Measurements from ENCODE around the gene STAB2.

The STAB2 gene

DNA sequence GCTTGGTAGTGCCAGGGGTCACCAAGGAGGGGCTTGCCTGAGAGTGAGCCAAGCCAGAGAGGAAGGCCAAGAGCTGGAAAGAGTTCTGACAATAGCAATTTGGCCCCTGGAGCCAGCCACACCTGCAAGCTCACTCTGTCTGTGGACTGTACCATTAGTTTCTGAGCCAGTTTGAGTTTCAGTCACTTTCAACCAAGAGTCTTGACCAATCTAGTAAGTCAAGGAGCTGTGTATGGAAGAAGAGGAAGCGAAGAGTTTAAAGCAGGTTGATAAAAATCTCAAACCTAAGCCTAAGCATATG, 215.5 kb downstream of the STAB2 start:
- H3K4me1 ChIP-seq (ENCODE audit: low read length) = peaks cover 16% of the 10 kb centered on the region
- H3K79me2 ChIP-seq (ENCODE audit: low read length) = no peaks in the 10 kb centered on the region
- H3K9ac ChIP-seq (ENCODE audit: low read length) = no peak overlapping the region
- no peaks in the 10 kb centered on the region for H3K9me2 ChIP-seq (replicated peaks; ENCODE audit: insufficient read depth, low read length)
- DNase-seq = no peak
- no peak overlapping the region for H3K4me2 ChIP-seq (ENCODE audit: low read depth, low read length)
- no peaks in the 10 kb centered on the region; the same call in 1 of the 2 replicates for H3K36me3 ChIP-seq (replicated peaks; ENCODE audit: insufficient read depth, low read length)
- H2AFZ ChIP-seq (ENCODE audit: low read length) = no peak overlapping the region
- no peak overlapping the region for H3K4me3 ChIP-seq (ENCODE audit: low read length)
- no peaks in the 10 kb centered on the region for H3K27me3 ChIP-seq (replicated peaks; ENCODE audit: insufficient read depth, low read length)
- TF ChIP-seq EZH2 (optimal IDR thresholded peaks at IDR 0.05; ENCODE audit: low read depth, low read length) (no peak), EZH2phosphoT487 (IDR thresholded peaks at IDR 0.05; ENCODE audit: low read length) (no peak)
- TF ChIP-seq, protein P1, sequence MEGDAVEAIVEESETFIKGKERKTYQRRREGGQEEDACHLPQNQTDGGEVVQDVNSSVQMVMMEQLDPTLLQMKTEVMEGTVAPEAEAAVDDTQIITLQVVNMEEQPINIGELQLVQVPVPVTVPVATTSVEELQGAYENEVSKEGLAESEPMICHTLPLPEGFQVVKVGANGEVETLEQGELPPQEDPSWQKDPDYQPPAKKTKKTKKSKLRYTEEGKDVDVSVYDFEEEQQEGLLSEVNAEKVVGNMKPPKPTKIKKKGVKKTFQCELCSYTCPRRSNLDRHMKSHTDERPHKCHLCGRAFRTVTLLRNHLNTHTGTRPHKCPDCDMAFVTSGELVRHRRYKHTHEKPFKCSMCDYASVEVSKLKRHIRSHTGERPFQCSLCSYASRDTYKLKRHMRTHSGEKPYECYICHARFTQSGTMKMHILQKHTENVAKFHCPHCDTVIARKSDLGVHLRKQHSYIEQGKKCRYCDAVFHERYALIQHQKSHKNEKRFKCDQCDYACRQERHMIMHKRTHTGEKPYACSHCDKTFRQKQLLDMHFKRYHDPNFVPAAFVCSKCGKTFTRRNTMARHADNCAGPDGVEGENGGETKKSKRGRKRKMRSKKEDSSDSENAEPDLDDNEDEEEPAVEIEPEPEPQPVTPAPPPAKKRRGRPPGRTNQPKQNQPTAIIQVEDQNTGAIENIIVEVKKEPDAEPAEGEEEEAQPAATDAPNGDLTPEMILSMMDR (IDR thresholded peaks at IDR 0.05; ENCODE audit: low read length) = no peak
- no peak overlapping the region for H3K27ac ChIP-seq (ENCODE audit: low read length)
- H4K20me1 ChIP-seq (ENCODE audit: insufficient read depth, low read length) = no peaks in the 10 kb centered on the region
- H3F3A ChIP-seq (ENCODE audit: insufficient read depth, low read length) = no peaks in the 10 kb centered on the region
- no peaks in the 10 kb centered on the region for H3K9me3 ChIP-seq (replicated peaks; ENCODE audit: insufficient read depth, low read length)

DNA sequence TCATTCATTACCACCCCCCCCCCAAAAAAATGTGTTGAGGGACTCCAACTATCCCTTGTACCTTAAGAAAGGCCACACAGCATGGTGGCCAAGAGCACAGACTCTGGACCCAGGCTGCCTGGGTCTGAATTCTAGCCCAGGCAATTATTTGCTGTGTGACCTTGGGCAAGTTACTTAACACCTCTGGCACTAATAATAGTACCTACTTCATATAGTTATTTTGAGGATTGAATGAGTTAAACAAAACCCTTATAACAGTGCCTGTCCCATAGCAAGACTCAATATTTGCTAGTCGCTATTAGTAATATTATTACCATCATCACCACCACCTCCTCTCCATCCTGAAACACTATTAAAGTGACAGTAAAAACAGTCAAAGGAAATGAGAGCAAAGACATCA, 216.8 kb downstream of the STAB2 start:
- Histone ChIP-seq H3F3A (ENCODE audit: insufficient read depth, low read length) (no peaks in the 10 kb centered on the region), H3K9ac (ENCODE audit: low read length) (no peak overlapping the region), H3K4me2 (ENCODE audit: low read depth, low read length) (no peak overlapping the region), H3K79me2 (ENCODE audit: low read length) (no peaks in the 10 kb centered on the region), H3K9me3 (replicated peaks; ENCODE audit: insufficient read depth, low read length) (no peaks in the 10 kb centered on the region), H3K4me3 (ENCODE audit: low read length) (no peak overlapping the region), H3K9me2 (replicated peaks; ENCODE audit: insufficient read depth, low read length) (no peaks in the 10 kb centered on the region), H4K20me1 (ENCODE audit: insufficient read depth, low read length) (no peaks in the 10 kb centered on the region), H3K27ac (ENCODE audit: low read length) (no peak overlapping the region), H2AFZ (ENCODE audit: low read length) (no peak overlapping the region), H3K36me3 (replicated peaks; ENCODE audit: insufficient read depth, low read length) (no peaks in the 10 kb centered on the region), H3K27me3 (replicated peaks; ENCODE audit: insufficient read depth, low read length) (no peaks in the 10 kb centered on the region), H3K4me1 (ENCODE audit: low read length) (peaks cover 16% of the 10 kb centered on the region)
- no peak for DNase-seq
- TF ChIP-seq EZH2phosphoT487 (IDR thresholded peaks at IDR 0.05; ENCODE audit: low read length) = no peak

DNA sequence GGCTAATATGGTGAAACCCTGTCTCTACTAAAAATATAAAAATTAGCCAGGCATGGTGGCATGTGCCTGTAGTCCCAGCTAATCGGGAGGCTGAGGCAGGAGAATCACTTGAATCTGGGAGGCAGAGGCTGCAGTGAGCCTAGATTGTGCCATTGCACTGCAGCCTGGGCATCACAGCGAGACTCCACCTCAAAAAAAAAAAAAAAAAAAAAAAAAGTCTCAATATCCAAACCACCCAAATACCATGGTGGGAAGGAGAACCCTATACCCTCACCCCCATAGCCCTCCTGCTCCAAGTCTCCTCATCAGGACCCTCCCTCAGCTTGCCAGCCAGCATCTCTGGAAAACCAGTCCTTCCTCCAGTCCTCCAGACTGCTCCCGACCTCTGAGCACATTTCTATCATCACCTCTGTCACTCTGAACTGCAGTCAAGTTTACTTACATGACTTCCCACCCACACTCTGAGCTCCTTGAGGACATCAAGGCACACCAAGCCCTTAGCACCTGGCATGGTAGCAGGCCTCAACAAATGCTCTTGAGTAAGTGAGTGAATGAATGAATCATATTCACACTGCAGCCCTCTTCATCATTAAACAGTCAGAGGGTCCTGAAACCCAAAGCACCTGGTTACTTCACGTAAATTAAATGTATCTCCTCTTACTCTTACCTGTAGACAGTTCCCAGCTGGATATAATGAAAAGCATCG, 218.7 kb downstream of the STAB2 start:
- Histone ChIP-seq H2AFZ (ENCODE audit: low read length) (no peak overlapping the region), H3K27me3 (replicated peaks; ENCODE audit: insufficient read depth, low read length) (no peaks in the 10 kb centered on the region), H3K27ac (ENCODE audit: low read length) (no peak overlapping the region), H3K4me3 (ENCODE audit: low read length) (no peak overlapping the region), H3K9me3 (replicated peaks; ENCODE audit: insufficient read depth, low read length) (no peaks in the 10 kb centered on the region), H3K9ac (ENCODE audit: low read length) (no peak overlapping the region), H3K79me2 (ENCODE audit: low read length) (no peaks in the 10 kb centered on the region), H3K4me1 (ENCODE audit: low read length) (0 out of 2 replicates have a peak, but pooled peaks cover under 1% of the 10 kb centered on the region), H3K9me2 (replicated peaks; ENCODE audit: insufficient read depth, low read length) (no peaks in the 10 kb centered on the region), H3K36me3 (replicated peaks; ENCODE audit: insufficient read depth, low read length) (no peaks in the 10 kb centered on the region), H4K20me1 (ENCODE audit: insufficient read depth, low read length) (no peaks in the 10 kb centered on the region), H3K4me2 (ENCODE audit: low read depth, low read length) (no peak overlapping the region), H3F3A (ENCODE audit: insufficient read depth, low read length) (no peaks in the 10 kb centered on the region)
- no peak for DNase-seq
- TF ChIP-seq EZH2phosphoT487 (IDR thresholded peaks at IDR 0.05; ENCODE audit: low read length) = no peak
- TF ChIP-seq, protein P1 (IDR thresholded peaks at IDR 0.05; ENCODE audit: low read length) = no peak
- no peak for TF ChIP-seq EZH2 (optimal IDR thresholded peaks at IDR 0.05; ENCODE audit: low read depth, low read length)

DNA sequence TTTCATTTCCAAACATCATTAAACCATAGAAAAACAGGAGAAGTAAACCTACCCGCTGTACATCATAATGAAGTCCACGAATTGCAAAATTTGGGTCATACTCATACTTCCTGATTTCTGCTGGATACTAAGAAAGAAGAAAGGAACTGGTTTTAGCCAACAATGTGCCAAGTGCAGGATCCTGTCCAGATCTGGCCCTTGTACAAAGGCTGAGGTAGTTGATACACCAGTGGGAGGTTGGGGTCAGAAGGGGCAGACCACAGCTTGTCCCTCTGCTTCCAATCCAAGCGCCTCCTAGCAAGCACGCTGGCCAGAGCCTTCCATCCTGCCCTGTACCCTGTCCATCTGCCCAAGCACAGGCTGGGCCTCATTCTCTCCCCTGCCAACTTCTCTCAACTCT, 219.7 kb downstream of the STAB2 start:
- no peak overlapping the region for H2AFZ ChIP-seq (ENCODE audit: low read length)
- H3K4me2 ChIP-seq (ENCODE audit: low read depth, low read length) = no peak overlapping the region

More for the DNA sequence above, 219.7 kb downstream of the STAB2 start:
- no peak overlapping the region for H3K9ac ChIP-seq (ENCODE audit: low read length)
- H3K9me3 ChIP-seq (replicated peaks; ENCODE audit: insufficient read depth, low read length) = no peaks in the 10 kb centered on the region
- H3K4me3 ChIP-seq (ENCODE audit: low read length) = no peak overlapping the region
- no peak for DNase-seq
- no peaks in the 10 kb centered on the region for H3K9me2 ChIP-seq (replicated peaks; ENCODE audit: insufficient read depth, low read length)
- H3K27ac ChIP-seq (ENCODE audit: low read length) = no peak overlapping the region
- no peaks in the 10 kb centered on the region for H3K79me2 ChIP-seq (ENCODE audit: low read length)
- no peaks in the 10 kb centered on the region for H3K36me3 ChIP-seq (replicated peaks; ENCODE audit: insufficient read depth, low read length)
- H3K27me3 ChIP-seq (replicated peaks; ENCODE audit: insufficient read depth, low read length) = no peaks in the 10 kb centered on the region
- no peaks in the 10 kb centered on the region for H4K20me1 ChIP-seq (ENCODE audit: insufficient read depth, low read length)
- TF ChIP-seq EZH2phosphoT487 (IDR thresholded peaks at IDR 0.05; ENCODE audit: low read length) (no peak), EZH2 (optimal IDR thresholded peaks at IDR 0.05; ENCODE audit: low read depth, low read length) (no peak)
- TF ChIP-seq, protein P1 (IDR thresholded peaks at IDR 0.05; ENCODE audit: low read length) = no peak
- no peaks in the 10 kb centered on the region for H3K4me1 ChIP-seq (ENCODE audit: low read length)
- no peaks in the 10 kb centered on the region for H3F3A ChIP-seq (ENCODE audit: insufficient read depth, low read length)
